Measurements from ENCODE around the gene KSR2. TPM values are rescaled to one million over a fixed set of nuclear protein-coding genes. Genes with fewer than 3 reads are reported as not detected.

The KSR2 gene
- total RNA-seq, 4 donors from 2014 or later = under 0.01 to 0.06 (median 0.03) TPM

DNA sequence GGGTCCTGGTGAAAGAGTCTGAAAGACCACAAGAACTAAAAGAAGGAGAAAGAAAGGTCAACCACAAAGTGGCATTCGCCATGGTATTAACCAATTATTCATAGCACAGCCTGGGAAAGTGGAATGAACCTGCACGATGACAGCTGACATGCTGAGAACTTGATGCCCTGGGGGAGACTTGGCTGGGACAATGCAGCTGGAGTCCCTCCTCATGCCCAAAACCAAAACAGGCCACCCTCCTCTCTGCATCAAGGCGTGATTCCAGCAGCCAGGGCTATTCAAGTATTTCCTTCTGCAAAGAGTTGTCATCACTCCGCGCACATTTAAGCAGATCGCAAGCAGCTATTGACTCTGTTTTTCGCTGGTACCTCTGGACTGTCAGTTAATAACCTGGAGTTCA lies 440.3 kb downstream of the KSR2 start:
- WGBS = 86% methylated on average over 7 of the region's 7 CpGs
- no peak overlapping the region for H3K27ac ChIP-seq (replicated peaks in 1 of 4)
- TF ChIP-seq CTCF (IDR thresholded peaks at IDR 0.05) (no peak), EP300 (IDR thresholded peaks at IDR 0.05) (no peak)
- intact Hi-C loops (cut with DNase I) = no loop called here
- no peak overlapping the region for H3K4me3 ChIP-seq
- no peak for DNase-seq (ENCODE audit: extremely low spot score)
- no peaks in the 10 kb centered on the region for H3K4me1 ChIP-seq
- no peaks in the 10 kb centered on the region for H3K36me3 ChIP-seq
- peaks cover 0 to 28% (median 0%) of the 10 kb centered on the region in 4 donors for H3K27me3 ChIP-seq
- peaks cover 0 to 5% (median 2%) of the 10 kb centered on the region in 4 donors for H3K9me3 ChIP-seq

DNA sequence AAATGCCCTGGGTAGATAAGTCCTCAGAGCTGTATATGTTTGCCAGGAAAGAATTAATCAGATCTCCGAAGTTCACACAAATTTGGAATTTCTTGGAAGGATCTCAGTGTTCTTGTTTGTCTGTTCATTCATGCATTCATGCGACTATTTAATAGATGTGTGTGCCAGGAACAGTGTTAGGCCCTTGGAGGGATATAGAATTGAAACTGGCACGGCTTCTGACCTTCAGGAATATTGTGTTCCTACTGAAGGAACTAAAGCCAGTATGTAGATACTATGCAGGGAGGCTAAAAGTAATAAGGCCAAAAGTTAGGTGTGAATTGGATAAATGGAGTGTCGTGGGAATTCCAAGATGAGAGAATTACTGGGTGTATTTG lies 441.3 kb downstream of the KSR2 start:
- Histone ChIP-seq H3K4me1 (no peaks in the 10 kb centered on the region), H3K9me3 (peaks cover 0 to 5% (median 2%) of the 10 kb centered on the region in 4 donors), H3K4me3 (no peak overlapping the region), H3K27ac (replicated peaks in 1 of 4) (no peak overlapping the region), H3K27me3 (peaks cover 0 to 26% (median 0%) of the 10 kb centered on the region in 4 donors), H3K36me3 (no peaks in the 10 kb centered on the region)
- intact Hi-C loops (cut with DNase I) = no loop called here
- DNase-seq (ENCODE audit: extremely low spot score) = no peak
- 72% methylated on average over 4 of the region's 4 CpGs for WGBS
- TF ChIP-seq EP300 (IDR thresholded peaks at IDR 0.05) (no peak), POLR2AphosphoS5 (IDR thresholded peaks at IDR 0.05) (no peak), CTCF (IDR thresholded peaks at IDR 0.05) (no peak), POLR2A (IDR thresholded peaks at IDR 0.05; ENCODE audit: low read depth) (no peak)

DNA sequence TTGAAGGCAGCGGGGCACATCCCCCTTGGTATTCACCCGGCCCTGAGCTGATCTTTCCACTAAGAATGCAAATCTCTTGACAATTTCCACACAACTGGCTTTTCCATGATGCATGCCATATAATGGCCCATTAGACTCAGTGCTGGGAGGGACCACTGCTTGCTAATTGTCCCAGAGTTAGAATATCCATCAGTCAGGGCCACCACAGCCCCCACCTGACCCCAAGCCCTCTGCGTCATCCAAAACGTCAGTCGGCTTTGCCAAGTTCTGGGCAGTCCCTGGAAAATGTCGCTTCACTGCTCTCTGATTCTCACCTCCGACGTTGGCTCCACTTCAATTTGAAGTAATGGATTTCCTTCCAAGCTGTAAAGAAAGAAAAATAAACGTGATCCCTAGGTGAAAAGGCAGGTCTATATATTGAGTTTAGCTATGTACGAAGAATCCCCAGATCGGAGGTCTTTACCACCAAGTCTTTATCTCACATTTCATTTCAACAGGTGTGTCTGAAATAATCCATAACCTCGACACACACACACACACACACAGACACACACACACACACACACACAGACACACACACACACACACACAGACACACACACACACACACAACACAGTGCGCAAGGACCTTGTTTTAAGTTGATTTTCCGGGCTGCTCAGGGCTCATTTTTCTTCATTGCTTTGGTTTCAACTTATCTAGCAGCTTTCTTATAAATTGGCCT lies 441.9 kb downstream of the KSR2 start:
- no peak for DNase-seq (ENCODE audit: extremely low spot score)
- WGBS = 41% methylated on average over 14 of the region's 14 CpGs
- intact Hi-C loops (cut with DNase I) = no loop called here

DNA sequence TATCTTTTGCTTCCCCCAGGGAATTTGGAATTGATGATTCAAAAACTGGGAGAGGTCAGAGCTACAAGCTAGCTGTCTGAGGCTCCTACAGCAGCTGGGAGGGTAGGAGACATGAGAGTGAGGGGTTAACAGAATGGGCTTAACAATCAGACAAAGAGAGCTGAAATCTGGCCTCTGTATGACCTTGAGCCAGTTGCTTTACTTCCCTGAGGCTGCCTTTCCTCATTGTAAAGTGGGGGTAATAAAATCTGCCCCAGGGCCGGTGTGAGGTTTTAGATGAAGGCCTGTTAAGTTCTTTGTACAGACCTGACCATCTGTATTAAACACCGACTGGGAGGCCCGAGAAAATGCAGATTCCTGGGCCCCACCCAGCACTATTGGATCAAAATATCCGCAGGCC lies 443.0 kb downstream of the KSR2 start:
- intact Hi-C loops (cut with DNase I) = no loop called here
- Histone ChIP-seq H3K9me3 (peaks cover 0 to 4% (median 2%) of the 10 kb centered on the region in 4 donors), H3K27me3 (peaks cover 0 to 26% (median 0%) of the 10 kb centered on the region in 4 donors), H3K4me1 (no peaks in the 10 kb centered on the region), H3K27ac (replicated peaks in 1 of 4) (no peak overlapping the region), H3K4me3 (no peak overlapping the region), H3K36me3 (no peaks in the 10 kb centered on the region)
- TF ChIP-seq EP300 (IDR thresholded peaks at IDR 0.05) (no peak), POLR2A (IDR thresholded peaks at IDR 0.05; ENCODE audit: low read depth) (no peak), POLR2AphosphoS5 (IDR thresholded peaks at IDR 0.05) (no peak)
- 73% methylated on average over 4 of the region's 4 CpGs for WGBS
- no peak for DNase-seq (ENCODE audit: extremely low spot score)

More for the DNA sequence above, 441.9 kb downstream of the KSR2 start:
- peaks cover 0 to 26% (median 0%) of the 10 kb centered on the region in 4 donors for H3K27me3 ChIP-seq
- no peaks in the 10 kb centered on the region for H3K36me3 ChIP-seq
- no peaks in the 10 kb centered on the region for H3K4me1 ChIP-seq
- peaks cover 0 to 5% (median 2%) of the 10 kb centered on the region in 4 donors for H3K9me3 ChIP-seq
- no peak overlapping the region for H3K4me3 ChIP-seq
- TF ChIP-seq EP300 (IDR thresholded peaks at IDR 0.05) (no peak), CTCF (IDR thresholded peaks at IDR 0.05) (no peak), POLR2A (IDR thresholded peaks at IDR 0.05; ENCODE audit: low read depth) (no peak), POLR2AphosphoS5 (IDR thresholded peaks at IDR 0.05) (no peak)
- H3K27ac ChIP-seq (replicated peaks in 1 of 4) = no peak overlapping the region

DNA sequence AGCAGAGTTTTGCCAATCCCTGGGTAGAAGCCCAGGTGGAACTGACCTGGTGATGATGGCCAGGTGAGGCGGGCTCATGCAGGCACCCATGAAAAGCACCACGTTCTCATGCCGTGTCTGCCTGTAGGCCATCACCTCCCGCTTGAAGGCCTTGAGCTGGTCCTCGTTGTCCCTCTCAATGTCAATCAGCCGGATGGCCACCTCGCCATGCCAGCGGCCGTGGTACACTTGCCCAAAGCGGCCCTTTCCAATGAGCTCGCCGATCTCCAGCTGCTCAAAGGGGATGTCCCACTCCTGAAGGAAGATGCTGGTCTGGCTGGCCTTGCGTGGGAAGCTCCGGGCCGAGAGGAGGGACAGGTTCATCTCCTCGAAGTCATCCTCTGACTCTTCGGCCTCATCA lies 444.0 kb downstream of the KSR2 start:
- DNase-seq (ENCODE audit: extremely low spot score) = no peak
- Histone ChIP-seq H3K27ac (replicated peaks in 1 of 4) (no peak overlapping the region), H3K36me3 (no peaks in the 10 kb centered on the region), H3K4me1 (no peaks in the 10 kb centered on the region), H3K4me3 (no peak overlapping the region), H3K9me3 (peaks cover 0 to 4% (median 0%) of the 10 kb centered on the region in 4 donors), H3K27me3 (peaks cover 0 to 25% (median 0%) of the 10 kb centered on the region in 4 donors)
- WGBS = 92% methylated on average over 2 of the region's 17 CpGs
- intact Hi-C loops (cut with DNase I) = no loop called here
- TF ChIP-seq POLR2AphosphoS5 (IDR thresholded peaks at IDR 0.05) (no peak), POLR2A (IDR thresholded peaks at IDR 0.05; ENCODE audit: low read depth) (no peak), CTCF (IDR thresholded peaks at IDR 0.05) (no peak), EP300 (IDR thresholded peaks at IDR 0.05) (no peak)
